DMS53 treated with DMSO at 0.1 percent for 48 hours (cell line): ENCODE results near the gene ZAR1L.

Experiments
- DNase-seq: peaks from one replicate; lab custom pipeline; 2025; ENCODE audit not compliant: unreplicated experiment; lab: John Stamatoyannopoulos, UW

ZAR1L gene

DNA sequence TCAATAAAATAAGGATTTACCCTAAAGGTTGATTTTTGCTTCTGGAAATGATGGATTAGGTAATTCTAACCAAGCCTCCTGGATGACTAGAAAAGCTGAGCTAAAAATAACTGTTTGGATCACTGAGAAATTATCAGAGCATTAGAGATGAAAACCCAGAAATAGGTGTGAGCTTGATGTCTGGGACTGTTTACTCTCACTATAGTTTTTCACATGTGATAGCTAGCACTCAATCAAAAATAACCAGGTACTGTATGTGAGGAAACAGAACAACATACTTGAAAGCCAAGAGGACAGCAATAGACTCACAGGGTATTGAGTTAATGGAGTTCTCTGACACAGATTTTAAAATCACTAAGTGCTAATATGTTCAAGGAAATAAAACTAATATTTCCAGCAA, 9.5 kb downstream of the ZAR1L start:
- no peak for DNase-seq

- no peak for DNase-seq
Observed at GRCh38 chr13:32302461-32302860, 12.7 kb downstream of the ZAR1L start.

- no peak for DNase-seq
Observed at GRCh38 chr13:32300920-32301319, 14.2 kb downstream of the ZAR1L start.

- no peak for DNase-seq
Observed at GRCh38 chr13:32300406-32300805, 14.8 kb downstream of the ZAR1L start.

GRCh38 chr13:32299893-32300292, 15.3 kb downstream of the ZAR1L start:
- DNase-seq: no peak

DNA sequence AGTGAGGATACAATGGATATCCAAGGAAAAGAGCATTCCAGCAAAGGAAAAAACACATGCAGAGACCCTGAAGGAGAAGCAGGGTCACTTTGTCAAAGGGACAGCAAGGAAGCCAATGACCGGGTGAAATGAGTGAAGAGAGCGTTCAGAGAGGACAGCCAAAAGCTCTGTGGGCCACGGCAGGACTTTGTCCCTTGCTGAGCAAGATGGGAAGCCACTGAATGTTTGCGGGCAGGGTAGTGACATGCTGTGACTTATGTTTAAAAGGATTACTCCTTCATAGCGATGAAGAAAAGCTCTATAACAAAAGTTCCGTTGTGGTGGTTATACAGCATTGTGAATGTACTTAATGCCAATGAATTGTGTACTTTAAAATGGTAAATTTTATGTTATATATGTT, 16.5 kb downstream of the ZAR1L start:
- no peak for DNase-seq

DNA sequence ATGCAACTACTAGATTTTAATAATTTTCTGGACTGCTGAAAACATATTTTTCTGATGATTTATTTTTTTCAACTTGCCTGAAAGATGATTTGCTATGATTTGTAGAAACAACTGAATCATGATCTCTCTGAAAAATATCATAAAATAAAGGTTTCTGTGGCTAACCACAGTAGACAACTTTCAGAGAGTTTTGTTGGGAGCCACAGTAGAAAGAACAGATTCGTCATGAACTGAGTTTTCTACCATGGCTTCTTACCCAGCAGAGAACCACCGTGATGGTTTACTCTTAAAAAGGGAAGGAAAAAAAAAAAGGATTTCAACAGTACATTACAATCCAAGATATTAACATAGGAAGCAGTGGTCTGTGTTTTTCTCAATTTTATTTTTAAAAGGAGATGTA, 18.0 kb downstream of the ZAR1L start:
- no peak for DNase-seq

- no peak for DNase-seq
Observed at GRCh38 chr13:32285633-32285965, 29.6 kb downstream of the ZAR1L start.

DNA sequence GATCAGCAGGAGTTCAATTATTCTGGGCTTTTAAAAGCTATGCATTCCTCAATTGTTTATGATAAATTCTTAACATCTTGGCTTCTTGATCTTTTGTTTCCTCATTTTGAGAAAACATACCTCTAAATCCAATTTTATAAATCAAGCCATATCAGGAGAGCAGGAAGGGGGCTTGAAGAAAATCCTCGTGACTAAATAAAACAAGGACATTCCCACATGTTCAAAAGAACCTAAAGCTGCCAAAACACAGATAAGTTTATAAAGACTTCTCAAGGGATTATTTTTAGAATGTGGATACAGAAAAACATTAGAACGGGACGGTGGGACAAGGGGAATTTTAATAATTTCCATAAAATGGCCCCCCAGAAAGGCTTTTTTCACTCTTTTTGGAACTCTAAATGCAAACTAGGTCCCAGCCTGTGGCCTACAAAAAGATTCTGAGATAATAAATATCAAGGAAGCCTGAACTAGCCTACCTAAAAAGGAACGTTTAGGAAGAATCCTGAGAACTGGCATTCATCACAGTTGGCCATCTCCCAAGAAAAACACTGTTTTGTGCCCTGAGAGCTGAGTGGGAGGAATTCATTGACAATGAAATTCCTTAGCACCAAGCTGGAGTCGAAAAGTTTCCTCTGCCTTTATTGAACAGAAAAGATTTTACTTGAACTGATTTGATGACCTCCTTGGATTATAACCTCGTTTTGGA, 30.1 kb downstream of the ZAR1L start:
- no peak for DNase-seq

DNA sequence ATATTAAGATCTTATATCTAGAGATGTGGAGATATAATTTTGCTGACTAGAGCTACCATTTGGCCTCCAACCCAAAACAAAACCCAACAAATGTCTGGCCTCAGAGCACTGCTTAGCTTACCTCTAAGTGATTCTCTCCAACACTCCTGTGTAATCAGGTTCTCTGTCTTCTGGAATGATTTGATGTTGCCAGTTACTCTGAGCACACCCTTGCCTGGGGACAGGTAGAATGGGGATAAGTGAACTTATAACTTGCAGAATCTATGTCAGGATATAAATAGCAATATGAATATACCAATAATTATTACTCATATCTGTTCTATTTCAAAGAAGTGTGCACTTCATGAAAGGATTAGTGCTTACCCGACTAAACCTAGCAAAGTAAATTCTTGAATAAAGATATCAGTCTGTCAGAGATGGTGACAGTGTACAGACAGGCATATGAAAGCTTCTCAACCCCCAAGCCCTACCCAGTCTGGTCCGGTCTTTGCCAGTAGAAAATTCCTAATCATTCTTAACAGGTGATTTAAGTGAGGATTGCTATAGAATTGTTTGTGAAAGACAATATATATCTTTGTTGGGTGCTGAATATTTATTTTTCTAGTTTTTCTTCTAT, 33.0 kb downstream of the ZAR1L start:
- no peak for DNase-seq

- DNase-seq: no peak
Observed at GRCh38 chr13:32281096-32281495, 34.1 kb downstream of the ZAR1L start.

DNA sequence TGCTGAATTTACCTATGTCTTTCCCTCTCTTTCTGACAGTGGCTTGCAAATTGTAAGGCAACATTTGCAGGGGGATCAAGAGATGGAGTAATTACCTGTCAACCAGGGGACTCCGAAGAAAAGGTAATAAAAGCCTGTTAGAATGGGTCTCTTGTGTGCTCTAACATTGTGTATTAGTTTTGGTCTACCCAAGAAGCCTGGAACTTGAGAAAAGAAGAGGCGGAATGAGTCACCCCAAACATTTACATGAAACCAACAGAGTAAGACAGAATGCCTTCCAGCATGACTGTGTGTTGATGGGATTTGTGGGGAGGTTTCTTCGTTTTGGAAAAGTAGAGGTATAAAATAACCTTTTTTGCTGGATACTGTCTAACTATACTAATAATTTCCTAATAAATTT, 36.7 kb downstream of the ZAR1L start:
- DNase-seq: no peak

DNA sequence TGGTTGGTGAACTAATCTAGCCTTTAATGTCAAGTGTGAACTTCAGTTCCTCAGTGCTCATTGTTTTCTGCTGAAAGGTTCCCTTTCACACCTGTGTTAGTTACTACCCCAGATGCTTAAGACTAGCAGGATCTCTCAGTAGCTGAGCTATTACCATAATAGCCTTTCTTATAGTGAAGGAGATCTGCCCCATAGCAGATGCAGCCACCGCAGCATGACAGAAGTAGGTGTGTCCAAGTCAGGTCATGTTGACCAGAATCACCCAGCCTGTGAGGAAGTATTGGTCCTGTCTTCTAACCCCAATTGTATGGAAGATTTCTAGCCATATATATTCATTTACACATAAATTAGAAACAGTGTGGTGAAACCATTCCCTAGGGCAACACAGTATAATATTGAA, 37.3 kb downstream of the ZAR1L start:
- no peak for DNase-seq

DNA sequence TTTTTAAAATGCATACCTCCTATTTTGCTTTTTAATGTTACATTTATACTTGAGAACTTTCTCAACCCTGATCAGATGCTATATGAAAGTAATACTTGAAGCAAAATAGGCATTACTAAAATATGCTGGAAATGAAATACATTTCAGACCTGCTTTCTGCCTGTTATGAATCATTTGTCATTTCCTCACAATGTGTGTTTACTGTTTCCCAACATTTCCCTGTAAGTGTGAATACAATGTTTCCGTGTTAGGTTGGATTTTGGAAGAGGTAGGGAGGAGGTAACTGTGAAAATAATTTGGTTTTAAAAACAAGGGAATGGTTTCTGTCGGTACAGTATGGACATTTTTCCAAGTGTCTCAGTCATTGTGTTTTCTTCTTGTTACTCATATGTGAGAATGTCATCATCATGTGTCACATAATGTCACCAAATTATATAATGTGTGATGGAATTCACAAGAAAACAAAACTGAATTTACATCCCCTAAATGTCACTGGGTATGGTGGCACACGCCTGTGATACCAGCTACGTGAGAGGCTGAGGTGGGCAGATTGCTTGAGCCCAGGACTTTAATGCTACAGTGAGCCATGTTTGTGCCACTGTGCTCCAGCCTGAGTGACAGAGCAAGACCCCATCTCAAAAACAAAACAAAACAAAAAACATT, 43.0 kb downstream of the ZAR1L start:
- no peak for DNase-seq

- DNase-seq: peak; percentile 55
Observed at GRCh38 chr13:32267836-32268439, 47.2 kb downstream of the ZAR1L start.

DNA sequence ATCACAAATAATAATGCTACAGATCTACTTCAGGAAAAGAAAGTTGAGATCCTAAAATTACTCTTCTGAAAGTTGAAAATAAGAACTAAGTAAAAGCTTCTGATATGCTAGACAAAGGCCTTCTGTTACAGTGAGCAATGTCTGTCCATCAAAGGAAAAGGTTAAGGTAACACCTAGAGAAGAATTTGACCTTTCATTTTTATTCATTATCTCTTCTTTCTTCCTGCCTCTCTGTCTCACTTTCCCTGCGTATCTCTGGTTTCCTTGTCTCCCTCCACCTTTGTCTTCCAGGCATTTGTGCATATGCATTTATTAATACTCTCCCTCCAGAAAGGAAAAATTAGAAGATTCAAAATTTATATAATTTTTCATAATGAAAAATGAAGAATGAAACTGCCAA, 49.0 kb downstream of the ZAR1L start:
- DNase-seq: no peak

DNA sequence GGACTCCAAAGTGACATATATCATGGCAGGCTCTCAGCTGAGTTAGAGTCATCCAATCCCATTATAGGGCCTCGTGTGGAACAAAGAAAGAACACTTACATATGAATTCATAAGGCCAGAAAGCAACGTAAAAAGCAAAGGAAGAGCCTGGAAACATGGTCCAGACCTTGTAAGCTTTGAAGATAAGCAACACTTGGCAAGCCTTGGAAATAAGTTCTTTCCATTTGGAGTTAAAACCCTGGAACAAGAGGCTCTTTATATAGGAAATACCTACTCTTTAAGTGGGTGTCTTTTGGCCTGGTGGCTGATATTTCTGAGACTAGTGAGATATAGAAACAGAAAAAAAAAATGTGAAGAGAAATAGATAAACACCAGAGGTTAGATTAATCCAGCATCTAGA, 49.4 kb downstream of the ZAR1L start:
- no peak for DNase-seq

GRCh38 chr13:32264407-32264806, 50.8 kb downstream of the ZAR1L start:
- DNase-seq: no peak

GRCh38 chr13:32262619-32263018, 52.5 kb downstream of the ZAR1L start:
- DNase-seq: no peak

GRCh38 chr13:32262165-32262564, 53.0 kb downstream of the ZAR1L start:
- no peak for DNase-seq

- DNase-seq: peak; percentile 75
Observed at GRCh38 chr13:32261567-32261966, 53.6 kb downstream of the ZAR1L start.

GRCh38 chr13:32259116-32259515, 56.0 kb downstream of the ZAR1L start:
- no peak for DNase-seq
